ENCODE data around the gene RETSAT. TPM values are rescaled to one million over a fixed set of nuclear protein-coding genes. Genes with fewer than 3 reads are reported as not detected.

The RETSAT gene
- total and polyA plus RNA-seq, 2 of the 13 experiments (the other 11 are each of a cell fraction or from before 2014, with no cell fraction given) = 46.7 to 61.0 TPM

GRCh38 chr2:85354286-85355072, at the start of gene RETSAT, which contains the start of gene ELMOD3 (continued):
- no peak for TF ChIP-seq MTF2 (CRISPR knock-in tag; IDR thresholded peaks at IDR 0.05; ENCODE audit: borderline replicate concordance)
- TF ChIP-seq PHF8 (CRISPR knock-in tag; IDR thresholded peaks at IDR 0.05) = peak; percentile 98
- peak; percentile 24; the same call in 1 of the 2 replicates for TF ChIP-seq NCOR1 (IDR thresholded peaks at IDR 0.05; ENCODE audit: borderline replicate concordance, low read length)
- TF ChIP-seq, protein P1, sequence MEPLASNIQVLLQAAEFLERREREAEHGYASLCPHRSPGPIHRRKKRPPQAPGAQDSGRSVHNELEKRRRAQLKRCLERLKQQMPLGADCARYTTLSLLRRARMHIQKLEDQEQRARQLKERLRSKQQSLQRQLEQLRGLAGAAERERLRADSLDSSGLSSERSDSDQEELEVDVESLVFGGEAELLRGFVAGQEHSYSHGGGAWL (CRISPR knock-in tag; IDR thresholded peaks at IDR 0.05) = peak; percentile 75
- TF ChIP-seq ATF1 (CRISPR knock-in tag; IDR thresholded peaks at IDR 0.05) = 0 out of 2 replicates have a peak, but pooled peaks have one; percentile 15
- peak; percentile 65 for TF ChIP-seq SNAPC4 (CRISPR knock-in tag; IDR thresholded peaks at IDR 0.05)
- no peak for TF ChIP-seq NFE2L2 (IDR thresholded peaks at IDR 0.05; ENCODE audit: low read length)
- TF ChIP-seq EHMT2 (IDR thresholded peaks at IDR 0.05; ENCODE audit: borderline replicate concordance, low read depth, low read length) = no peak; the same call in 1 of the 2 replicates
- TF ChIP-seq GFI1 (CRISPR knock-in tag; IDR thresholded peaks at IDR 0.05; ENCODE audit: borderline replicate concordance) = peak; percentile 82
- TF ChIP-seq, protein P2, sequence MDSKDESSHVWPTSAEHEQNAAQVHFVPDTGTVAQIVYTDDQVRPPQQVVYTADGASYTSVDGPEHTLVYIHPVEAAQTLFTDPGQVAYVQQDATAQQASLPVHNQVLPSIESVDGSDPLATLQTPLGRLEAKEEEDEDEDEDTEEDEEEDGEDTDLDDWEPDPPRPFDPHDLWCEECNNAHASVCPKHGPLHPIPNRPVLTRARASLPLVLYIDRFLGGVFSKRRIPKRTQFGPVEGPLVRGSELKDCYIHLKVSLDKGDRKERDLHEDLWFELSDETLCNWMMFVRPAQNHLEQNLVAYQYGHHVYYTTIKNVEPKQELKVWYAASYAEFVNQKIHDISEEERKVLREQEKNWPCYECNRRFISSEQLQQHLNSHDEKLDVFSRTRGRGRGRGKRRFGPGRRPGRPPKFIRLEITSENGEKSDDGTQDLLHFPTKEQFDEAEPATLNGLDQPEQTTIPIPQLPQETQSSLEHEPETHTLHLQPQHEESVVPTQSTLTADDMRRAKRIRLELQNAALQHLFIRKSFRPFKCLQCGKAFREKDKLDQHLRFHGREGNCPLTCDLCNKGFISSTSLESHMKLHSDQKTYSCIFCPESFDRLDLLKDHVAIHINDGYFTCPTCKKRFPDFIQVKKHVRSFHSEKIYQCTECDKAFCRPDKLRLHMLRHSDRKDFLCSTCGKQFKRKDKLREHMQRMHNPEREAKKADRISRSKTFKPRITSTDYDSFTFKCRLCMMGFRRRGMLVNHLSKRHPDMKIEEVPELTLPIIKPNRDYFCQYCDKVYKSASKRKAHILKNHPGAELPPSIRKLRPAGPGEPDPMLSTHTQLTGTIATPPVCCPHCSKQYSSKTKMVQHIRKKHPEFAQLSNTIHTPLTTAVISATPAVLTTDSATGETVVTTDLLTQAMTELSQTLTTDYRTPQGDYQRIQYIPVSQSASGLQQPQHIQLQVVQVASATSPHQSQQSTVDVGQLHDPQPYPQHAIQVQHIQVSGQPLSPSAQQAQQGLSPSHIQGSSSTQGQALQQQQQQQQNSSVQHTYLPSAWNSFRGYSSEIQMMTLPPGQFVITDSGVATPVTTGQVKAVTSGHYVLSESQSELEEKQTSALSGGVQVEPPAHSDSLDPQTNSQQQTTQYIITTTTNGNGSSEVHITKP (CRISPR knock-in tag; IDR thresholded peaks at IDR 0.05; ENCODE audit: low read depth) = 0 out of 2 replicates have a peak, but pooled peaks have one; percentile 29
- TF ChIP-seq, protein P3, sequence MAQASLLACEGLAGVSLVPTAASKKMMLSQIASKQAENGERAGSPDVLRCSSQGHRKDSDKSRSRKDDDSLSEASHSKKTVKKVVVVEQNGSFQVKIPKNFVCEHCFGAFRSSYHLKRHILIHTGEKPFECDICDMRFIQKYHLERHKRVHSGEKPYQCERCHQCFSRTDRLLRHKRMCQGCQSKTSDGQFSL (CRISPR knock-in tag; IDR thresholded peaks at IDR 0.05) = no peak; the same call in none of the 2 replicates
- no peak for TF ChIP-seq SMARCE1 (IDR thresholded peaks at IDR 0.05; ENCODE audit: borderline replicate concordance)
- no peak for TF ChIP-seq SMAD9 (CRISPR knock-in tag; IDR thresholded peaks at IDR 0.05)
- peak; percentile 73 for TF ChIP-seq KDM2A (CRISPR knock-in tag; IDR thresholded peaks at IDR 0.05; ENCODE audit: borderline replicate concordance, low read depth)
- TF ChIP-seq HMGXB4 (CRISPR knock-in tag; IDR thresholded peaks at IDR 0.05; ENCODE audit: borderline replicate concordance in 1 of 2, low read depth in 1 of 2) = peak; percentile 71 to 96
- no peak for TF ChIP-seq ZNF660 (CRISPR knock-in tag; IDR thresholded peaks at IDR 0.05; ENCODE audit: borderline replicate concordance, low read depth)
- TF ChIP-seq ZNF720 (CRISPR knock-in tag; IDR thresholded peaks at IDR 0.05) = no peak

Data from HepG2 (cell line).